GM23248 (cell line): ENCODE measurements around the gene WBP11.

Source experiments
- EZH2 ChIP-seq: fragments of 200-600 bp; sonication (generic); IDR thresholded peaks from 2 replicates; pipeline ENCODE4 v1.6.1; 2018; ENCODE audit warnings: antibody characterized with exemption, mild to moderate bottlenecking; ENCODE audit not compliant: insufficient read depth, poor library complexity, severe bottlenecking
- EZH2phosphoT487 ChIP-seq: fragments of 200-600 bp; sonication (generic); IDR thresholded peaks from 2 replicates; pipeline ENCODE4 v1.6.1; 2018; ENCODE audit warnings: antibody characterized with exemption, moderate library complexity, mild to moderate bottlenecking, low read depth; ENCODE audit not compliant: insufficient read depth

GRCh38 chr12:14824012-14824634 is 20.8 kb upstream of the WBP11 start:
- no peak for TF ChIP-seq EZH2
- TF ChIP-seq EZH2phosphoT487 = no peak
